Coronary artery (tissue), 2 donors: Measurements from ENCODE around the gene JAKMIP3.

Source experiments
- DNase-seq: peaks from one replicate; pipeline ENCODE4 v3.0.0-alpha.2; 2017; ENCODE audit warnings: low spot score
- H3K27ac ChIP-seq, 2 donors: fragments of 200-600 bp; sonication (generic); one replicate each; pipeline ENCODE4 v1.5.1; 2016 to 2019
- H3K4me3 ChIP-seq: fragments of 200-600 bp; sonication (generic); 2 replicates; pipeline ENCODE4 v1.5.1; 2016; ENCODE audit warnings: mild to moderate bottlenecking, moderate library complexity
- TF ChIP-seq, protein P1 (sequence below): fragments of 200-600 bp; sonication (generic); IDR thresholded peaks from one replicate; pipeline ENCODE4 v1.5.1; 2019; ENCODE audit warnings: antibody characterized with exemption

JAKMIP3 gene

GRCh38 chr10:132103116-132103910, 37.6 kb downstream of the JAKMIP3 start:
- H3K27ac ChIP-seq: no peak overlapping the region
- peak; percentile 33 for DNase-seq
- TF ChIP-seq, protein P1, sequence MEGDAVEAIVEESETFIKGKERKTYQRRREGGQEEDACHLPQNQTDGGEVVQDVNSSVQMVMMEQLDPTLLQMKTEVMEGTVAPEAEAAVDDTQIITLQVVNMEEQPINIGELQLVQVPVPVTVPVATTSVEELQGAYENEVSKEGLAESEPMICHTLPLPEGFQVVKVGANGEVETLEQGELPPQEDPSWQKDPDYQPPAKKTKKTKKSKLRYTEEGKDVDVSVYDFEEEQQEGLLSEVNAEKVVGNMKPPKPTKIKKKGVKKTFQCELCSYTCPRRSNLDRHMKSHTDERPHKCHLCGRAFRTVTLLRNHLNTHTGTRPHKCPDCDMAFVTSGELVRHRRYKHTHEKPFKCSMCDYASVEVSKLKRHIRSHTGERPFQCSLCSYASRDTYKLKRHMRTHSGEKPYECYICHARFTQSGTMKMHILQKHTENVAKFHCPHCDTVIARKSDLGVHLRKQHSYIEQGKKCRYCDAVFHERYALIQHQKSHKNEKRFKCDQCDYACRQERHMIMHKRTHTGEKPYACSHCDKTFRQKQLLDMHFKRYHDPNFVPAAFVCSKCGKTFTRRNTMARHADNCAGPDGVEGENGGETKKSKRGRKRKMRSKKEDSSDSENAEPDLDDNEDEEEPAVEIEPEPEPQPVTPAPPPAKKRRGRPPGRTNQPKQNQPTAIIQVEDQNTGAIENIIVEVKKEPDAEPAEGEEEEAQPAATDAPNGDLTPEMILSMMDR: no peak
- H3K4me3 ChIP-seq: no peak overlapping the region

- H3K27ac ChIP-seq: no peak overlapping the region
- no peak overlapping the region for H3K4me3 ChIP-seq
- peak; percentile 52 for DNase-seq
- TF ChIP-seq, protein P1: no peak
These were observed 38.3 kb downstream of the JAKMIP3 start for GRCh38 chr10:132104062-132104461.

DNA sequence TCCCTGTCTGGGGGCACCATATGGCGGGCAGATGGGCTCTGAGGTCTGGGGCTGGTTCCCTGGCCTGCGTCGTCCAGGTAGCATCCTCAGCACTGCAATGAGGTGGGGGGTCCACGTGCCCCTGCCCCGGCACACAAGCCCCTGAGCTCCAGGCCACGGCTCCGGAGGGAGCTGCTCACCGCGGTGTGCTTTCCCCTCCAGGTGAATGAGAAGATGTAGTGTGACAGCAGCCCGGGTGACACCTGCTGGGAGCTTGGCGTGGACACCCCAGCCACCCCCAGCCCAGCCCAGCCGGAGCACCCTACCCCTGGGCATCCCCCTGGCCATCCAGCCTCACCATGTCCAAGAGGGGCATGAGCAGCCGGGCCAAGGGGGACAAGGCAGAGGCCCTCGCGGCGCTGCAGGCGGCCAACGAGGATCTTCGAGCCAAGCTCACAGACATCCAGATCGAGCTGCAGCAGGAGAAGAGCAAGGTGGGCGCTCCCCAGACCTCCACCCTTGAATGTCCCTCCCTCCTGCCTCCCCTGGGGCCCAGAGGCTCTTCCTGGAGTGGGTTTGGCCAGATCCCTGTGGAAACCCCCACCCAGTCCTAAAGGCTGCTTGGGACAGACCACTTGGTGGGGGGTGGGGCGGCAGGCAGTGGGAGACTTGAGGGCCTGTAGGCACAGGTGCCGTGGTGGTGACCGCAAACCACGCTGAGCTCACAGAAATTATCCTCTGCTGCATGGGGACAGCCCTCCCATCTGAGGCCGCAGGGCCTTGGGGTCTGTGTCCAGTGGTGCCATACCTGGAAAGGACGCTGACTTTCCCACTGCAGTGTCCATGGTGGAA, 38.9 kb downstream of the JAKMIP3 start:
- no peak overlapping the region for H3K4me3 ChIP-seq
- DNase-seq: peak; percentile 58
- TF ChIP-seq, protein P1: no peak
- no peak overlapping the region for H3K27ac ChIP-seq

DNA sequence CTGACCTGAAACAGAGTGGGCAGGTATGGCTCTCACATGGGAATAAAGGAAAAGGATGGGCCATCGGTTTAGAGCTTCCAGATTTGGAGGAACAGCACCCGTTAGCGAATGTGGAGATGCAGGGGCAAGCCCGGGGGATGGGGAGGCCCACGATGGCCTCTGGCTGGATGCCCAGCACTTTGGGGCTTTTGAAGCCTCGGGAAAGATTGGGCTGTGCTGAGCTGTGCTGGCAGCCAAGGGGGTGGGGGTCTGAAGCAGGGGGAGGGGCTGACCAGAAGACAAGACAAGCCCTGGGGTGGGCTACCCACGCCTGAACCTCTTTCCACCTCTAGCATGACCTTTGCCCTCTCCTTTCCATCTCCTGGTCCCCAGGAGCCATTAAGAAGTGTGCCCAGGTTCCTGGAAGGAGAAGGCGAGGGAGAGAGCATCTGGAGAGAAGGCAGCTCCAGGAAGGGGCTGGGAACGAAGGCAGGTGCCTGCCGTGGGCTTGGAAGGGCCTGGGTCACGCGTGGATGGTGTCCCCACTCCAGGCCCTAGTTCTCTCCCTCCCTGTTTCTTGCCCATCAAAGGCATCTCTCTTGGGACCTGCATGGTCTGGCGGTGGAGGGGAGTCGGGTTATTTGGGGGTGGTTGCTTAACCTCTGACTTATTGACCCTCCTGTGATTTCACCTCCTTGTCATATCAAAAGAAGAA, 39.7 kb downstream of the JAKMIP3 start:
- TF ChIP-seq, protein P1: no peak
- H3K27ac ChIP-seq: no peak overlapping the region
- H3K4me3 ChIP-seq: no peak overlapping the region
- peak; percentile 26 for DNase-seq

DNA sequence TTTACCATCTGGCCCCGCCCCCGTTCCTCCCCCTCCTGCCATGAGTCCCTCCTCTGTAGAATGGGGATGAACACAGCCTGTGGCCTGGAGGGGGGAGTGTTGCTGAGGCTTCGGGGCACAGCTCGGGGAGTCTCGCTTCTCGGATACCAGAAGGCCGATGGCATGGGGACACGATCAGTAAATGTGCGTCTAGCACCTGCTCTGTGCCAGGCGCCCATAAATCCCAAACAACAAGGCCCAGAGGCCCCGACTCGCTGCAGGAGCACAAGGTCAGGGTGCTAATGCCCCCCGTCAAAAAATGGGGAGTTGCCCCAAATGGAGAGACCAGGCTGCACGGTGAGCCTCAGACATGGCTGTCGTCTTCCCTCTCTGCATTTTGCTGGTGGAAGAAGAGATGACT, 40.7 kb downstream of the JAKMIP3 start:
- Histone ChIP-seq H3K4me3 (no peak overlapping the region), H3K27ac (no peak overlapping the region)
- TF ChIP-seq, protein P1: no peak
- DNase-seq: peak; percentile 50

DNA sequence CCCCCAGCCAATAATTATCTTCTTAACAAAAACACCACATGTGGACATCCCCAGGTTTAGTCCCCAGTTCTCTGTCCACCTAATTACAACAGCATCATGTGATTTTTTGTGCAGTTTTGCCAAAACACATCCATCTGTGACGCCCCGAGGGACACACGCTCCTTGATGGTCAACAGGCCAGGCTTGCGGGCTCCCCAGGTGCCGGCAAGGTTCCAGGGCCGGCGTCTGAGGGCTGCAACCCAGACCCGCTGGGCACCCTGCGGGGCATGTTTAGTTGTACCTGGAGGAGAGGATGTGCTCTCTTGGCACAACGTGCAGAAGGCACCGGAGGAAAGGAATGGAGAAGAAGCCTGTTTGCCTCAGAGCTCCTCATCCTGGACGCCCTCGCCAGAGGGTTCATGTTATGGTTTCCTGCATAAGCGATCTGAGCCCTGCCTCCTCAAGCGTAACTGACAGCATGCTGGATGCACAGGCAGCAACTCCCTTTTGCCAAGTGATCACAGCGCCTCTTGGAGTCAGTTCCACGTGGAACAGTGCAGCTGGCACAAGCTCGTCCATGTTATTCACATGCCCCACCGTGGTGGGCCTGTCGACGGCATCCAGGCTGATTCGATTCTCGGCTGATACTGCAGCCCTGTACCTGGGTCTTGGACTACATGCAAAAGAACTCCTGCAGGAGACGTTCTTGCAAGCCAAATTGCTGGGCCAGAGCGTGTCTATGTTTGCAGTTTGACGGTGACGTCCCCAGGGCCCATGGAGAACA, 41.6 kb downstream of the JAKMIP3 start:
- TF ChIP-seq, protein P1: no peak
- peak; percentile 68 for DNase-seq
- no peak overlapping the region for H3K4me3 ChIP-seq
- no peak overlapping the region for H3K27ac ChIP-seq
